GM23338 (cell line): Measurements from ENCODE around the gene PAEP. TPM values are rescaled to one million over a fixed set of nuclear protein-coding genes. Genes with fewer than 3 reads are reported as not detected.

Source experiments
- ATAC-seq: fragments of 200-7000 bp; cut with Tn5 transposase; 3 replicates; pipeline ENCODE4 v1.9.1; 2020
- DNase-seq: peaks from one replicate; pipeline ENCODE4 v3.0.0-alpha.2; 2015; ENCODE audit warnings: low spot score
- H2AFZ ChIP-seq: fragments of 200-600 bp; sonication (generic); 2 replicates; pipeline ENCODE4 v1.8.0; 2016; ENCODE audit warnings: antibody characterized with exemption, mild to moderate bottlenecking, moderate library complexity
- H3F3A ChIP-seq: fragments of 200-600 bp; sonication (generic); replicated peaks from 2 replicates; pipeline ENCODE4 v1.8.0; 2017; ENCODE audit warnings: antibody characterized with exemption, mixed run types, low read depth
- H3K27ac ChIP-seq: fragments of 200-600 bp; sonication (generic); 2 replicates; pipeline ENCODE4 v1.6.1; 2016; ENCODE audit warnings: low read depth
- H3K27me3 ChIP-seq: fragments of 200-600 bp; sonication (generic); 2 replicates; pipeline ENCODE4 v1.8.0; 2016; ENCODE audit warnings: mild to moderate bottlenecking, mixed run types, moderate library complexity; ENCODE audit not compliant: insufficient read depth
- H3K36me3 ChIP-seq: fragments of 200-600 bp; sonication (generic); 2 replicates; pipeline ENCODE4 v1.8.0; 2016; ENCODE audit warnings: mild to moderate bottlenecking; ENCODE audit not compliant: insufficient read depth
- H3K4me1 ChIP-seq: fragments of 200-600 bp; sonication (generic); 2 replicates; pipeline ENCODE4 v1.8.0; 2016; ENCODE audit warnings: mild to moderate bottlenecking, moderate library complexity; ENCODE audit not compliant: insufficient read depth
- H3K4me2 ChIP-seq: fragments of 200-600 bp; sonication (generic); 2 replicates; pipeline ENCODE4 v1.7.1; 2017; ENCODE audit warnings: mixed run types
- H3K4me3 ChIP-seq: fragments of 200-600 bp; sonication (generic); 2 replicates; pipeline ENCODE4 v1.6.1; 2016; ENCODE audit warnings: mixed run types
- H3K79me2 ChIP-seq: fragments of 200-600 bp; sonication (generic); replicated peaks from 2 replicates; pipeline ENCODE4 v1.8.0; 2017; ENCODE audit warnings: mild to moderate bottlenecking; ENCODE audit not compliant: insufficient read depth
- H3K9me2 ChIP-seq: fragments of 200-600 bp; sonication (generic); 2 replicates; pipeline ENCODE4 v1.8.0; 2017; ENCODE audit not compliant: insufficient read depth
- H4K20me1 ChIP-seq: fragments of 200-600 bp; sonication (generic); replicated peaks from 2 replicates; pipeline ENCODE4 v1.8.0; 2017; ENCODE audit warnings: mild to moderate bottlenecking; ENCODE audit not compliant: insufficient read depth
- H3K27ac Mint-ChIP-seq: 2 replicates; pipeline ENCODE4 v1.8.0; 2020; ENCODE audit warnings: inconsistent platforms, mild to moderate bottlenecking, moderate library complexity, mixed read lengths
- H3K27me3 Mint-ChIP-seq: 3 replicates; pipeline ENCODE4 v1.8.0; 2022; ENCODE audit warnings: low read depth, mild to moderate bottlenecking, moderate library complexity, mixed read lengths, inconsistent platforms; ENCODE audit not compliant: insufficient read depth, poor library complexity
- H3K36me3 Mint-ChIP-seq: 3 replicates; pipeline ENCODE4 v1.8.0; 2021; ENCODE audit warnings: low read depth, mild to moderate bottlenecking, inconsistent platforms, moderate library complexity, mixed read lengths
- H3K4me1 Mint-ChIP-seq: 3 replicates; pipeline ENCODE4 v1.8.0; 2020; ENCODE audit warnings: mild to moderate bottlenecking, inconsistent platforms, mixed read lengths
- H3K4me3 Mint-ChIP-seq: 3 replicates; pipeline ENCODE4 v1.8.0; 2021; ENCODE audit warnings: moderate library complexity, mild to moderate bottlenecking, inconsistent platforms, mixed read lengths
- H3K9me3 Mint-ChIP-seq: 3 replicates; pipeline ENCODE4 v1.8.0; 2020; ENCODE audit warnings: moderate library complexity, mild to moderate bottlenecking, inconsistent platforms, mixed read lengths
- CTCF ChIP-seq, 2 experiments: fragments of 200-600 bp in 1 of 2; sonication (generic) in 1 of 2; conservative IDR thresholded peaks; 2 replicates each; pipeline versions ENCODE4 v1.5.1 to v1.6.1; 2016 to 2017; ENCODE audit warnings: antibody characterized with exemption in 2 of 2, low read depth in 2 of 2, mild to moderate bottlenecking in 2 of 2, moderate library complexity in 1 of 2
- ETS1 ChIP-seq: IDR thresholded peaks from 2 replicates; pipeline ENCODE4 v1.6.1; 2016; ENCODE audit warnings: antibody characterized with exemption
- EZH2 ChIP-seq: fragments of 200-600 bp; sonication (generic); IDR thresholded peaks from one replicate; pipeline ENCODE4 v1.8.0; 2017; ENCODE audit warnings: antibody characterized with exemption, mild to moderate bottlenecking, low read depth; ENCODE audit not compliant: unreplicated experiment
- JUNB ChIP-seq: IDR thresholded peaks from one replicate; pipeline ENCODE4 v1.6.1; 2016; ENCODE audit warnings: antibody characterized with exemption; ENCODE audit not compliant: unreplicated experiment
- POLR2AphosphoS5 ChIP-seq: IDR thresholded peaks from 2 replicates; pipeline ENCODE4 v1.6.1; 2016; ENCODE audit warnings: antibody characterized with exemption, low read depth
- STAT1 ChIP-seq: IDR thresholded peaks from one replicate; pipeline ENCODE4 v1.6.1; 2016; ENCODE audit warnings: antibody characterized with exemption; ENCODE audit not compliant: unreplicated experiment
- ZNF114 ChIP-seq: fragments of 250-450 bp; sonication (Bioruptor Pico); IDR thresholded peaks from 2 replicates; pipeline ENCODE4 v1.5.0; 2020; ENCODE audit warnings: mild to moderate bottlenecking, moderate library complexity
- ZNF331 ChIP-seq: fragments of 250-450 bp; sonication (Bioruptor Pico); IDR thresholded peaks from 2 replicates; pipeline ENCODE4 v1.5.0; 2020; ENCODE audit warnings: low read depth, mild to moderate bottlenecking, moderate library complexity
- ZNF462 ChIP-seq: fragments of 250-450 bp; sonication (Bioruptor Pico); IDR thresholded peaks from 2 replicates; pipeline ENCODE4 v1.5.0; 2020; ENCODE audit warnings: mild to moderate bottlenecking, moderate library complexity
- polyA plus RNA-seq: library from polyadenylated mRNA; unstranded; fragments of >200 nt; fragmentation: Nextera tagmentation; extraction: Ambion mirVana; gene quantifications from 2 replicates; pipeline ENCODE4 v1.2.1, GENCODE V29; 2016
- total RNA-seq: library from RNA; depleted of rRNA; stranded (reverse); fragments of >200 nt; shearing (Covaris generic); gene quantifications from 2 replicates; pipeline ENCODE4 v1.2.3, GENCODE V29; 2014

PAEP gene
- total and polyA plus RNA-seq, 2 experiments from 2014 or later, result not detected

GRCh38 chr9:135609366-135609955 lies 47.9 kb downstream of the PAEP start:
- Histone ChIP-seq H4K20me1 (no peaks in the 10 kb centered on the region), H3K27me3 (no peaks in the 10 kb centered on the region), H3K36me3 (no peaks in the 10 kb centered on the region), H3F3A (no peaks in the 10 kb centered on the region), H3K27ac (no peak overlapping the region), H3K9me2 (no peaks in the 10 kb centered on the region), H3K4me3 (no peak overlapping the region), H2AFZ (no peak overlapping the region), H3K4me2 (no peak overlapping the region), H3K79me2 (no peaks in the 10 kb centered on the region), H3K4me1 (no peaks in the 10 kb centered on the region)
- ATAC-seq (no peak), DNase-seq (no peak)
- H3K4me1 Mint-ChIP-seq, result peaks cover 3% of the 10 kb centered on the region
- peaks cover 17% of the 10 kb centered on the region for H3K36me3 Mint-ChIP-seq
- H3K9me3 Mint-ChIP-seq, result peaks cover 27% of the 10 kb centered on the region
- peaks cover 4% of the 10 kb centered on the region for H3K27me3 Mint-ChIP-seq
- no peak overlapping the region for H3K27ac Mint-ChIP-seq
- TF ChIP-seq CTCF (conservative IDR thresholded peaks at IDR 0.05; ENCODE audit: low read depth in 2 of 2) (no peak), STAT1 (no peak), POLR2AphosphoS5 (no peak), ZNF462 (CRISPR knock-in tag) (no peak), ETS1 (no peak), JUNB (no peak), ZNF114 (CRISPR knock-in tag) (no peak), ZNF331 (CRISPR knock-in tag) (no peak), EZH2 (no peak)
- no peak overlapping the region for H3K4me3 Mint-ChIP-seq
